AML-193 (cell line): ENCODE measurements around the gene ABCB1.
A peak's percentile ranks its signal among the peaks of the same experiment; 100 is the strongest.

ENCODE experiments used
- DNase-seq, 2 experiments: peaks; one replicate each; lab custom pipeline; 2025; lab: John Stamatoyannopoulos, UW

ABCB1 gene

GRCh38 chr7:87513735-87514335 is 86.8 kb downstream of the ABCB1 start:
- no peak for DNase-seq

- DNase-seq = no peak
Observed at GRCh38 chr7:87512906-87513305, 87.8 kb downstream of the ABCB1 start.

- DNase-seq = no peak
Observed at GRCh38 chr7:87511510-87511909, 89.2 kb downstream of the ABCB1 start.

- no peak for DNase-seq
Observed at GRCh38 chr7:87510411-87510875, 90.2 kb downstream of the ABCB1 start.

GRCh38 chr7:87507446-87507845 is 93.2 kb downstream of the ABCB1 start:
- no peak for DNase-seq

GRCh38 chr7:87506246-87507180 is 94.2 kb downstream of the ABCB1 start:
- DNase-seq = peak; percentile 13 to 35

GRCh38 chr7:87505557-87506245 is 95.0 kb downstream of the ABCB1 start:
- DNase-seq = no peak

- DNase-seq = no peak
Observed at GRCh38 chr7:87505122-87505521, 95.6 kb downstream of the ABCB1 start.

GRCh38 chr7:87499494-87499893 is 101.2 kb downstream of the ABCB1 start:
- DNase-seq = no peak

GRCh38 chr7:87498893-87499292 is 101.8 kb downstream of the ABCB1 start:
- DNase-seq = no peak

- no peak for DNase-seq
Observed at GRCh38 chr7:87497482-87497881, 103.2 kb downstream of the ABCB1 start.

- DNase-seq = no peak
Observed at GRCh38 chr7:87495366-87495765, 105.3 kb downstream of the ABCB1 start.

- no peak for DNase-seq
Observed at GRCh38 chr7:87494454-87494853, 106.2 kb downstream of the ABCB1 start.

- DNase-seq = no peak
Observed at GRCh38 chr7:87483131-87483530, 117.6 kb downstream of the ABCB1 start.

- DNase-seq = no peak
Observed at GRCh38 chr7:87482115-87482514, 118.6 kb downstream of the ABCB1 start.

GRCh38 chr7:87480386-87480785 is 120.3 kb downstream of the ABCB1 start:
- DNase-seq = no peak

- no peak for DNase-seq
Observed at GRCh38 chr7:87479951-87480350, 120.7 kb downstream of the ABCB1 start.

- DNase-seq = no peak
Observed at GRCh38 chr7:87476179-87476557, 124.5 kb downstream of the ABCB1 start.

- DNase-seq = no peak
Observed at GRCh38 chr7:87475359-87476178, 125.1 kb downstream of the ABCB1 start, which contains the start of gene ABCB4. Gene ABCB4, minus strand, starts transcription at chr7:87475680. Its CDS starts 215 bp downstream, at chr7:87475465.

- peak in 1 of 2 experiments; percentile 4 for DNase-seq
Observed at GRCh38 chr7:87474533-87475358, 125.9 kb downstream of the ABCB1 start.

- DNase-seq = no peak
Observed at GRCh38 chr7:87473986-87474385, 126.7 kb downstream of the ABCB1 start.
